Calu3 (cell line): ENCODE data around the gene C14orf180. TPM values are rescaled to one million over a fixed set of nuclear protein-coding genes. Genes with fewer than 3 reads are reported as not detected.
"Not testable (repeated sequence)": the region's sequence is repeated elsewhere in the genome, so short reads cannot be mapped to it uniquely, and the experiment has no call there.

Experiments used
- BruUV-seq: library from RNA; stranded (reverse); fragments of 400-500 nt; replicated peaks from 2 replicates; lab custom pipeline; 2021; lab: Mats Ljungman, UMichigan
- CTCF ChIA-PET: fragments of 300-600 bp; sonication (Branson Sonifier 250); formaldehyde crosslinking; loops from one replicate; lab custom pipeline; 2022; ENCODE audit warnings: antibody characterized with exemption; lab: Charles Lee
- DNase-seq: peaks from one replicate; pipeline ENCODE4 v3.0.0; 2022
- H3K27ac Mint-ChIP-seq: one replicate; pipeline ENCODE4 v1.8.0; 2022; ENCODE audit warnings: mixed read lengths; ENCODE audit not compliant: unreplicated experiment
- H3K27me3 Mint-ChIP-seq: one replicate; pipeline ENCODE4 v1.8.0; 2022; ENCODE audit warnings: mixed read lengths; ENCODE audit not compliant: unreplicated experiment
- H3K36me3 Mint-ChIP-seq: one replicate; pipeline ENCODE4 v1.8.0; 2022; ENCODE audit warnings: mild to moderate bottlenecking, moderate library complexity, mixed read lengths; ENCODE audit not compliant: insufficient read depth, unreplicated experiment
- H3K4me1 Mint-ChIP-seq: one replicate; pipeline ENCODE4 v1.8.0; 2022; ENCODE audit warnings: mild to moderate bottlenecking, low read depth, mixed read lengths; ENCODE audit not compliant: unreplicated experiment
- H3K4me3 Mint-ChIP-seq: one replicate; pipeline ENCODE4 v1.8.0; 2022; ENCODE audit warnings: mild to moderate bottlenecking, low read depth, moderate library complexity, mixed read lengths; ENCODE audit not compliant: unreplicated experiment
- H3K9me3 Mint-ChIP-seq: one replicate; pipeline ENCODE4 v1.8.0; 2022; ENCODE audit warnings: low read depth, mixed read lengths; ENCODE audit not compliant: unreplicated experiment
- intact Hi-C: fragments of 100-400 bp; cut with micrococcal nuclease; formaldehyde crosslinking; loops from one replicate; pipeline ENCODE4 v1.10.0; 2022; ENCODE audit not compliant: unreplicated experiment
- total RNA-seq: library from RNA; stranded (reverse); gene quantifications from 2 replicates; pipeline ENCODE4 v1.2.3, GENCODE V29; 2022
- TF ChIP-seq, protein P1 (sequence below): fragments of 200-600 bp; IDR thresholded peaks from one replicate; pipeline ENCODE4 v1.8.0; 2022; ENCODE audit warnings: antibody characterized with exemption; ENCODE audit not compliant: unreplicated experiment

Gene C14orf180
- total RNA-seq, 1 experiment from 2014 or later = not detected

DNA sequence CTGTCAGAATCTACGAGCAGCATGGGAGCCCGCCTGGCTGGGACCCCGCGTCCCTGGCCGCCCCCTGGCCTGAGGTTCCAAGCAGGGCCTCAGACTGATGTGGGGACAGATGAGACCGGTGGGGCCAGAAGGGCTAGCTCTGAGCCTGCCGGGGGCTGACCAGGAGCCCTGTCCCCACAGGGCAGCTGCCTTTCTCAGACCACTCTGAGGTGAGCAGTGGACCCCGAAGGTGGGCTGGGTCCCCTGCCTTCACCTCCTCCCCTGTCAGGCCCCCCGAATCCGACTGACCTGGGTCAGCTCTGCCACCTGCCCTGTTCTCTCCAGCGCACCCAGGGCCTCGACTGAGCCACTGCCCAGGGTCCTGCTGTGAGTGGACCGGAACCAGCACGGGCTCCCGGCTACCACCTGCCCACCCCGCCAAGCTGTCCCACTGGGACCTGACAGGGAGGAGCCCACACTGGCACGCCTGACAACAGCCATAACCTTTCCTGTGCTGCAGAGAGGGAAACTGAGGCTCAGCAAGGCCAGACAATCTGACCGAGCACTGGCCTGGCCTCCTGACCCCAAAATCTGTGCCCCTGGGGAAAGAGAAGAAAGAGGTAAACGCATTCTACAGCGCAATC is 54.7 kb downstream of the C14orf180 start:
- Mint-ChIP-seq H3K4me3 (no peak overlapping the region), H3K4me1 (peaks cover 17% of the 10 kb centered on the region), H3K36me3 (no peaks in the 10 kb centered on the region), H3K9me3 (no peaks in the 10 kb centered on the region), H3K27ac (no peak overlapping the region), H3K27me3 (peaks cover 95% of the 10 kb centered on the region)
- intact Hi-C loops = loop anchor here (10.0 kb wide), 1 partner anchor 499 kb away; the partner anchor contains the start of gene KIF26A
- no TSS peak for BruUV-seq
- CTCF ChIA-PET = no interaction called here
- TF ChIP-seq, protein P1, sequence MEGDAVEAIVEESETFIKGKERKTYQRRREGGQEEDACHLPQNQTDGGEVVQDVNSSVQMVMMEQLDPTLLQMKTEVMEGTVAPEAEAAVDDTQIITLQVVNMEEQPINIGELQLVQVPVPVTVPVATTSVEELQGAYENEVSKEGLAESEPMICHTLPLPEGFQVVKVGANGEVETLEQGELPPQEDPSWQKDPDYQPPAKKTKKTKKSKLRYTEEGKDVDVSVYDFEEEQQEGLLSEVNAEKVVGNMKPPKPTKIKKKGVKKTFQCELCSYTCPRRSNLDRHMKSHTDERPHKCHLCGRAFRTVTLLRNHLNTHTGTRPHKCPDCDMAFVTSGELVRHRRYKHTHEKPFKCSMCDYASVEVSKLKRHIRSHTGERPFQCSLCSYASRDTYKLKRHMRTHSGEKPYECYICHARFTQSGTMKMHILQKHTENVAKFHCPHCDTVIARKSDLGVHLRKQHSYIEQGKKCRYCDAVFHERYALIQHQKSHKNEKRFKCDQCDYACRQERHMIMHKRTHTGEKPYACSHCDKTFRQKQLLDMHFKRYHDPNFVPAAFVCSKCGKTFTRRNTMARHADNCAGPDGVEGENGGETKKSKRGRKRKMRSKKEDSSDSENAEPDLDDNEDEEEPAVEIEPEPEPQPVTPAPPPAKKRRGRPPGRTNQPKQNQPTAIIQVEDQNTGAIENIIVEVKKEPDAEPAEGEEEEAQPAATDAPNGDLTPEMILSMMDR = no peak
- no peak for DNase-seq

DNA sequence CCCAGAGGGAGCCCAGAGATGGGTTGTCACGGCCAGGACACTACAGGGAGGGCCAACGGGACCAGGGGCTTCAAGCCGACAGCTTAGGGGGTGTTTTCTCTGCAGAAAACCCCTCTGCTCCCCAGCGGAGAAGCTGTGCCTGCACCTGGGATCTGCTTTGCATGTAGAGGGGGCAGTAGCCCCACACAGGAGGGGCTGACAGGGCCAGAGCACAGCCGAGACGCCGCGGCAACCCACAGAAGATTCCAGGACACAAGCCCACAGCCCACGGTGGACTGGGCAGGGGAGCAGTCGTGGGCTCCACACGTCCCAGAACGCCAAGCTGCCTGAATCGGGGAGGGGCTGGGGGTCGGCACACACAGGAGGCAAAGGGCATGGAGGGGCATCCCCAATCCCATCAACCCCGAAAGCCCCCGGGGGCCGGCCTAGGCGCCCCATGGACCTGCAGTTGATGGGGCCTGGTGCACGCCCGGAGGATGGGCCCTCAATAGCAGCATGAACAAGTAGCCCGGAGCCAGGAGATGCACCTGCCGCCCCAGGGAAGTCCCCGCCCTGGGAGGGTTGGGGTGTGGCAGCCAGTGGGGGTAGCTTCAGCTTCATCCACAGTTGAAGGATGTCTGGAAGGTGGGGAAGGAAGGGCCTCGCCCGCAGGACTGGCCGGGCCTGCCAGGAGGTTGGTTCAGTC is 55.5 kb downstream of the C14orf180 start:
- H3K27ac Mint-ChIP-seq = no peak overlapping the region
- BruUV-seq = no TSS peak
- peaks cover 23% of the 10 kb centered on the region for H3K4me1 Mint-ChIP-seq
- TF ChIP-seq, protein P1 = no peak
- H3K4me3 Mint-ChIP-seq = no peak overlapping the region
- peaks cover 95% of the 10 kb centered on the region for H3K27me3 Mint-ChIP-seq
- peaks cover 4% of the 10 kb centered on the region for H3K36me3 Mint-ChIP-seq
- H3K9me3 Mint-ChIP-seq = no peaks in the 10 kb centered on the region
- intact Hi-C loops = loop anchor here (10.0 kb wide), 1 partner anchor 500 kb away; the partner anchor contains the start of gene KIF26A
- DNase-seq = no peak
- CTCF ChIA-PET = no interaction called here

DNA sequence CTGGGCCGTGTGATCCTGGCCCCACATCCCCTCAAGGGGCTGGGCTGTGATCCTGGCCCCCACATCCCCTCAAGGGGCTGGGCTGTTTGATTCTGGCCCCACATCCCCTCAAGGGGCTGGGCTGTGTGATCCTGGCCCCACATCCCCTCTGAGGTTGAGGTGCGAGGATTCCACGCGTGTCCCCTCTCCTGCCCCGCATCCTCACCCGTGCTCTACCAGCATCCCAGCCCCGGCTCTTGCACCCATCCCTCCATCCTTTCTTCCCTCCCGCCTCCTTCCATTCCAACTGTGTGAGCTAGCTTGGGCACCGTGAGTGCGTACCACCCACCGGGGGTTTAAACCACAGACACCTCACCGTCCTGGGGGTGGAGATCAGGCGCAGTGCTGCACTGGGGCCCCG is 56.2 kb downstream of the C14orf180 start:
- intact Hi-C loops = loop anchor here (10.0 kb wide), 1 partner anchor 501 kb away; the partner anchor contains the start of gene KIF26A
- no TSS peak for BruUV-seq
- CTCF ChIA-PET = no interaction called here

DNA sequence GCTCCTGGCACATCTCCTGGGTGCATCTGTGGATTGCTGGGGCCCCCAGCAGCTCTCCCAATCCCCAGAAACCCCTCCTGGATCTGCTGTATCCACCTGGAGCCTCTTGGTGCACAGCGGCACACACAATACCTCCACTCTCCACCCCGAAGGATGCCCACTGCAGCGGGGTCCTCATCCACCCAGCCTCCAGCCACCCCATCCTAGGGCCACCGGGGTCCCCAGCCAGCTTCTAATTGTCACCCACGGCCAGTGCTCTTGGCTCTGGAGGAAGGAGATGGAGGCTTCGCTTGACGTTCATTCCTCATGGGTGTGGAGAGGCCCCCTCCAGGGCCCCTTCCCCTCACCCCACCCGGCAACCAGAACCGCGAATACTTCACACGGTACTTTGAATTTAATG is 56.6 kb downstream of the C14orf180 start:
- DNase-seq = no peak
- Mint-ChIP-seq H3K36me3 (peaks cover 4% of the 10 kb centered on the region), H3K27me3 (peaks cover 91% of the 10 kb centered on the region), H3K9me3 (no peaks in the 10 kb centered on the region), H3K27ac (no peak overlapping the region), H3K4me1 (peaks cover 24% of the 10 kb centered on the region), H3K4me3 (no peak overlapping the region)
- CTCF ChIA-PET = no interaction called here
- intact Hi-C loops = loop anchor here (10.0 kb wide), 1 partner anchor 501 kb away; the partner anchor contains the start of gene KIF26A
- TF ChIP-seq, protein P1 = no peak
- BruUV-seq = no TSS peak

More for the DNA sequence above, 56.2 kb downstream of the C14orf180 start:
- Mint-ChIP-seq H3K9me3 (no peaks in the 10 kb centered on the region), H3K4me1 (peaks cover 24% of the 10 kb centered on the region), H3K27ac (no peak overlapping the region), H3K27me3 (peaks cover 91% of the 10 kb centered on the region), H3K4me3 (no peak overlapping the region), H3K36me3 (peaks cover 4% of the 10 kb centered on the region)
- DNase-seq = no peak
- TF ChIP-seq, protein P1 = no peak

DNA sequence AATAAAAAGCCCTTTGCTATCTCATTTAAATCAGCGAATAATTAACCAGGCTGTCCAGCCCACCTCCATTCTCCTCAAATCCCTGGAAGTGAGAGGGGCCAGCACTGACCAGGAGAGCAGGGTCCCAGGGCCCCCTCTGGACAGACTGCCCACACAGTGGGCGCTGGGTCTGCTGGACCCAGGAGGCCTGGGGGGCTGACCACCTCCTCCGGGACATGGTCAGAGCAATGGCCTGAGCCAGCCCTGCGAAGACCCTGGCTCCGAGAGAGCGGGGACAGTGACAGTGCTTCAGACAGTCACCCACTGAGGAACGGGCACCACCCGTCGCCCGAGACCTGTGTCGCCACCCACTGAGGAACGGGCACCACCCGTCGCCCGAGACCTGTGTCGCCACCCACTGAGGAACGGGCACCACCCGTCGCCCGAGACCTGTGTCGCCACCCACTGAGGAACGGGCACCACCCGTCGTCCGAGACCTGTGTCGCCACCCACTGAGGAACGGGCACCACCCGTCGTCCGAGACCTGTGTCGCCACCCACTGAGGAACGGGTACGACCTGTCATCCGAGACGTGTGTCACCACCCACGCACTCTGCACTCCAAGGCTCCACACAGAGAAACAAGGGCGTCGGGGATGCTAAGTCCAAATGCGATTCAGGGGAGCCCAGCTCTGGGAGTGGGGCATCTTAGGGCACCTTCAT is 57.4 kb downstream of the C14orf180 start:
- intact Hi-C loops = loop anchor here (10.0 kb wide), 1 partner anchor 502 kb away; the partner anchor contains the start of gene KIF26A
- Mint-ChIP-seq H3K4me1 (peaks cover 24% of the 10 kb centered on the region), H3K27me3 (peaks cover 83% of the 10 kb centered on the region)
- CTCF ChIA-PET, H3K9me3 Mint-ChIP-seq, H3K4me3 Mint-ChIP-seq, DNase-seq, H3K27ac Mint-ChIP-seq, BruUV-seq, H3K36me3 Mint-ChIP-seq: not testable (repeated sequence)
